Naive thymus-derived CD4-positive, alpha-beta T cell (primary cell): ENCODE data around the gene KDM4C. TPM values are rescaled to one million over a fixed set of nuclear protein-coding genes. Genes with fewer than 3 reads are reported as not detected.
"Not testable (repeated sequence)": the region's sequence is repeated elsewhere in the genome, so short reads cannot be mapped to it uniquely, and the experiment has no call there.

Experiments used
- ATAC-seq: fragments of 150-1000 bp; cut with Tn5 transposase; 2 replicates; pipeline ENCODE4 v1.10.0; 2021; ENCODE audit warnings: mild to moderate bottlenecking, moderate library complexity
- CTCF ChIA-PET: fragments of 350-600 bp; sonication (Branson Sonifier 250); formaldehyde crosslinking; loops from one replicate; lab custom pipeline; 2021; ENCODE audit warnings: antibody characterized with exemption; lab: Charles Lee
- POLR2A ChIA-PET: fragments of 350-600 bp; sonication (Branson Sonifier 250); formaldehyde crosslinking; loops from one replicate; lab custom pipeline; 2021; ENCODE audit warnings: antibody characterized with exemption, inconsistent platforms; lab: Charles Lee
- DNase-seq, 9 donors: peaks; one replicate each; pipeline versions ENCODE4 v3.0.0 to v3.0.0-alpha.2; 2020 to 2022; ENCODE audit warnings: mixed read lengths in 1 of 9
- H3K27ac ChIP-seq: one replicate; pipeline ENCODE4 v1.7.0; 2013; ENCODE audit warnings: mild to moderate bottlenecking, low read depth, low read length, moderate library complexity
- H3K27me3 ChIP-seq, 2 donors: one replicate each; pipeline ENCODE4 v1.7.0; 2013; ENCODE audit warnings: low read length in 2 of 2, mild to moderate bottlenecking in 2 of 2, moderate library complexity in 2 of 2; ENCODE audit not compliant: control insufficient read depth in 2 of 2, insufficient read depth in 2 of 2
- H3K36me3 ChIP-seq, 3 experiments: 1 replicate in 2 of 3; 2 replicates in 1 of 3; pipeline ENCODE4 v1.7.0; 2013; ENCODE audit warnings: low read length in 3 of 3, mild to moderate bottlenecking in 3 of 3, moderate library complexity in 1 of 3; ENCODE audit not compliant: insufficient read depth in 3 of 3, control insufficient read depth in 2 of 3
- H3K4me1 ChIP-seq, 2 donors: one replicate each; pipeline ENCODE4 v1.7.0; 2013; ENCODE audit warnings: low read length in 2 of 2, mild to moderate bottlenecking in 2 of 2, moderate library complexity in 1 of 2; ENCODE audit not compliant: control insufficient read depth in 2 of 2, insufficient read depth in 2 of 2
- H3K4me3 ChIP-seq: 2 replicates; pipeline ENCODE4 v1.7.0; 2013; ENCODE audit warnings: mild to moderate bottlenecking, low read length
- H3K9me3 ChIP-seq, 3 experiments: 1 replicate in 2 of 3; 2 replicates in 1 of 3; pipeline ENCODE4 v1.7.0; 2013; ENCODE audit warnings: low read length in 3 of 3; ENCODE audit not compliant: control insufficient read depth in 2 of 3
- H3K27ac Mint-ChIP-seq, 9 donors: one replicate each; pipeline ENCODE4 v1.8.0; 2020 to 2022; ENCODE audit warnings: mixed read lengths in 9 of 9, mild to moderate bottlenecking in 8 of 9, moderate library complexity in 5 of 9, inconsistent platforms in 2 of 9
- H3K27me3 Mint-ChIP-seq, 5 donors: one replicate each; pipeline ENCODE4 v1.8.0; 2021 to 2022; ENCODE audit warnings: mixed read lengths in 5 of 5, mild to moderate bottlenecking in 1 of 5
- H3K36me3 Mint-ChIP-seq, 5 donors: one replicate each; pipeline ENCODE4 v1.8.0; 2020 to 2022; ENCODE audit warnings: mixed read lengths in 5 of 5, mild to moderate bottlenecking in 3 of 5, inconsistent platforms in 1 of 5
- H3K4me1 Mint-ChIP-seq, 7 donors: one replicate each; pipeline ENCODE4 v1.8.0; 2020 to 2022; ENCODE audit warnings: mixed read lengths in 7 of 7, mild to moderate bottlenecking in 3 of 7, inconsistent platforms in 1 of 7
- H3K4me3 Mint-ChIP-seq, 10 donors: one replicate each; pipeline ENCODE4 v1.8.0; 2020 to 2022; ENCODE audit warnings: mild to moderate bottlenecking in 10 of 10, mixed read lengths in 10 of 10, moderate library complexity in 6 of 10, inconsistent platforms in 2 of 10
- H3K9me3 Mint-ChIP-seq, 11 donors: one replicate each; pipeline ENCODE4 v1.8.0; 2020 to 2022; ENCODE audit warnings: mixed read lengths in 11 of 11, mild to moderate bottlenecking in 4 of 11, inconsistent platforms in 1 of 11, moderate library complexity in 1 of 11
- intact Hi-C, 2 donors: fragments of 100-400 bp; cut with micrococcal nuclease; formaldehyde crosslinking; loops; one replicate each; pipeline ENCODE4 v1.15.1; 2023
- polyA plus RNA-seq, 2 donors: library from polyadenylated mRNA; unstranded; fragments of 300-500 nt; fragmentation: Illumina TruSeq; gene quantifications; one replicate each; pipeline ENCODE4 v1.2.3, GENCODE V29; 2021
- total RNA-seq, 6 experiments: library from RNA in 5 of 6; stranded (reverse) in 5 of 6; gene quantifications; 1 replicate in 5 of 6; 2 replicates in 1 of 6; pipeline ENCODE4 v1.2.3 and lab custom pipeline; 2021 to 2026

KDM4C gene
- total and polyA plus RNA-seq, 7 experiments from 2014 or later: 38.5 to 100 (median 91.3) TPM

- CTCF ChIA-PET: no interaction called here
- peaks cover 21 to 60% (median 45%) of the 10 kb centered on the region in 7 donors for H3K4me1 Mint-ChIP-seq
Measured at GRCh38 chr9:6945816-6946215, 188.0 kb downstream of the KDM4C start.

GRCh38 chr9:6946583-6947166 lies 188.9 kb downstream of the KDM4C start:
- H3K4me1 Mint-ChIP-seq: peaks cover 16 to 55% (median 37%) of the 10 kb centered on the region in 7 donors
- ChIA-PET CTCF (no interaction called here), POLR2A (no interaction called here)
- no peak overlapping the region for H3K4me3 ChIP-seq
- no peaks in the 10 kb centered on the region for H3K9me3 ChIP-seq
- intact Hi-C loops: no loop called here
- H3K27me3 Mint-ChIP-seq: no peaks in the 10 kb centered on the region
- H3K4me3 Mint-ChIP-seq: no peak overlapping the region
- H3K27me3 ChIP-seq: no peaks in the 10 kb centered on the region
- DNase-seq (no peak), ATAC-seq (no peak)
- no peaks in the 10 kb centered on the region for H3K4me1 ChIP-seq
- H3K9me3 Mint-ChIP-seq: peaks cover 0 to 18% (median 0%) of the 10 kb centered on the region in 11 donors
- peaks cover 3 to 52% (median 35%) of the 10 kb centered on the region in 5 donors for H3K36me3 Mint-ChIP-seq
- no peak overlapping the region for H3K27ac Mint-ChIP-seq
- H3K36me3 ChIP-seq: peaks cover 0 to 5% (median 0%) of the 10 kb centered on the region in 3 experiments
- no peak overlapping the region for H3K27ac ChIP-seq

More at GRCh38 chr9:6945816-6946215, 188.0 kb downstream of the KDM4C start:
- Mint-ChIP-seq H3K27me3 (no peaks in the 10 kb centered on the region), H3K36me3 (peaks cover 3 to 59% (median 43%) of the 10 kb centered on the region in 5 donors), H3K9me3 (peaks cover 0 to 18% (median 0%) of the 10 kb centered on the region in 11 donors), H3K27ac (no peak overlapping the region), H3K4me3 (no peak overlapping the region)
- no peak overlapping the region for H3K27ac ChIP-seq
- POLR2A ChIA-PET: no interaction called here
- H3K4me3 ChIP-seq: no peak overlapping the region
- DNase-seq (no peak), ATAC-seq (no peak)
- peaks cover 0 to 5% (median 0%) of the 10 kb centered on the region in 3 experiments for H3K36me3 ChIP-seq
- H3K4me1 ChIP-seq: no peaks in the 10 kb centered on the region
- H3K27me3 ChIP-seq: no peaks in the 10 kb centered on the region
- intact Hi-C loops: no loop called here
- no peaks in the 10 kb centered on the region for H3K9me3 ChIP-seq

DNA sequence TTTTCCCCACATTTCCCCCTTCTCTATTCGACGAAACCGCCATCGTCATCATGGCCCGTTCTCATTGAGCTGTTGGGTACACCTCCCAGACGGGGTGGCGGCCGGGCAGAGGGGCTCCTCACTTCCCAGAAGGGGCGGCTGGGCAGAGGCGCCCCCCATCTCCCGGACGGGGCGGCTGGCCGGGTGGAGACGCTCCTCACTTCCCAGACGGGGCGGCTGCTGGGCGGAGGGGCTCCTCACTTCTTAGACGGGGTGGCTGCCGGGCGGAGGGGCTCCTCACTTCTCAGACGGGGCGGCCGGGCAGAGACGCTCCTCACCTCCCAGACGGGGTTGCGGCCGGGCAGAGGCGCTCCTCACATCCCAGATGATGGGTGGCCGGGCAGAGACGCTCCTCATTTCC lies 191.1 kb downstream of the KDM4C start:
- H3K27ac Mint-ChIP-seq, H3K27ac ChIP-seq, H3K36me3 ChIP-seq, H3K9me3 ChIP-seq, POLR2A ChIA-PET, DNase-seq, H3K27me3 Mint-ChIP-seq, CTCF ChIA-PET, ATAC-seq, H3K4me3 Mint-ChIP-seq, intact Hi-C loops, H3K4me3 ChIP-seq, H3K27me3 ChIP-seq, H3K4me1 ChIP-seq: not testable (repeated sequence)
- H3K9me3 Mint-ChIP-seq: peaks cover 0 to 18% (median 0%) of the 10 kb centered on the region in 11 donors
- H3K36me3 Mint-ChIP-seq: peaks cover 3 to 39% (median 28%) of the 10 kb centered on the region in 5 donors
- H3K4me1 Mint-ChIP-seq: peaks cover 8 to 45% (median 26%) of the 10 kb centered on the region in 7 donors

DNA sequence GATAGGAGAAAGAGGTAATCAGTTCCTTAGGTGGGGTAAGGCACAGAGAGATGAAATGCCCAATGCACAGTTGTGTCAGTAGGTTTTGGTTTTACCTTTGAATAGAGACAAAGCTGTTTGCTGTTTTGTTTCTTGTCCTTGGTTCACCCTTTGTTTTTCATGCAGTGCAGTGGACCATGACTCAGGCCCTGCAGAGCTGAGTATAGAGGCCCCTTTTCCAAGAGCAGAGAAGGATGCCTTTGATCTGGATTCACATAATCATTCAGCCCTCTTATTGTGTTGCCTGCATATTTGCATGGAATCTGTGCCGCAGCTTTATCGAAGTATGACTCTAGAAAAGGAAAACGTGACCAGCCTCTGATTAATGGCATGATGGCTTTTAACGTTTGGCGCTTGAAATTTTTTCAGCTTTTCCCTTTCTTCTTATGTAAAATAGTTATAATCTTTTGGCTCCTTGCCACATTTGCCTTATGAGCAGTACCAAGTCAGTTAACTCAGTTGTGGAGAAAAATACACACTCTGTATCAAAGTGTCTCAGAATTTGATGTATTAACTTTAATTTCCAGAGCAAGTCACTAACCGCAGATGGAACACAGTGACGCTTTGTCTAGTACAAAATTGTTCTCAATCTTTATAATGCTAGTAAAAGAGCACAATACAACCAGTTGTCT lies 197.6 kb downstream of the KDM4C start:
- POLR2A ChIA-PET: no interaction called here
- peaks cover 3 to 36% (median 21%) of the 10 kb centered on the region in 5 donors for H3K36me3 Mint-ChIP-seq
- Histone ChIP-seq H3K27ac (no peak overlapping the region), H3K9me3 (no peaks in the 10 kb centered on the region), H3K4me3 (no peak overlapping the region), H3K27me3 (no peaks in the 10 kb centered on the region), H3K36me3 (peaks cover 0 to 6% (median 0%) of the 10 kb centered on the region in 3 experiments), H3K4me1 (peaks cover 0 to 8% of the 10 kb centered on the region in 2 donors)
- DNase-seq (peak in 1 of 9 donors; percentile 1), ATAC-seq (no peak)
- H3K4me1 Mint-ChIP-seq: peaks cover 7 to 58% (median 42%) of the 10 kb centered on the region in 7 donors
- CTCF ChIA-PET: no interaction called here
- intact Hi-C loops: no loop called here
- H3K9me3 Mint-ChIP-seq: no peaks in the 10 kb centered on the region
- H3K4me3 Mint-ChIP-seq: no peak overlapping the region
- H3K27ac Mint-ChIP-seq: peak overlapping the region in 2 of 9 donors; percentile 73 to 80
- no peaks in the 10 kb centered on the region for H3K27me3 Mint-ChIP-seq

DNA sequence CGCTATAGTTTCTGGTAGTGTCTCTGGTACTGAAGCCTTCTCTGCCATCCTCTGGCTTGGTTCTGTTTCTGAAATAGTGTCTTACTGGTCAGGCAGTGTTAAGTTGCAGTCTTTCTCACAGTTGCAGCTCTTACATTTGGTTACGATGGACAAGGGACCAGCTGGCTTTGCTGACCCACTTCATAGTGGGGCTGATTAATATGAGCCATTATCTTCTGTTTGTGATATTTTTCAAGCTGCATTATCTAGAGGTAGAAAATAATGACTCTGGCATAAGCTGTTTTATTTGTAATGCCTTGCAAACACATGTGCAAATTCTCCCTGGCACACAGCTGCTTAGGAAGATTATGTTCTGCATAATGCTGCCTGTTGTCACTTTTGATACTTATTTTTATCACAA lies 199.1 kb downstream of the KDM4C start:
- no peak for ATAC-seq
- Mint-ChIP-seq H3K27me3 (no peaks in the 10 kb centered on the region), H3K4me3 (no peak overlapping the region), H3K27ac (peak overlapping the region in 1 of 9 donors; percentile 24), H3K4me1 (peaks cover 10 to 49% (median 37%) of the 10 kb centered on the region in 7 donors), H3K36me3 (peaks cover 7 to 42% (median 24%) of the 10 kb centered on the region in 5 donors), H3K9me3 (no peaks in the 10 kb centered on the region)
- intact Hi-C loops: no loop called here
- H3K27ac ChIP-seq: no peak overlapping the region
- no peaks in the 10 kb centered on the region for H3K9me3 ChIP-seq
- ChIA-PET POLR2A (no interaction called here), CTCF (no interaction called here)
- peaks cover 0 to 10% (median 0%) of the 10 kb centered on the region in 3 experiments for H3K36me3 ChIP-seq
- no peak for DNase-seq
- no peaks in the 10 kb centered on the region for H3K27me3 ChIP-seq
- peaks cover 0 to 8% of the 10 kb centered on the region in 2 donors for H3K4me1 ChIP-seq
- H3K4me3 ChIP-seq: no peak overlapping the region

- peaks cover 0 to 2% (median 0%) of the 10 kb centered on the region in 11 donors for H3K9me3 Mint-ChIP-seq
- no peaks in the 10 kb centered on the region for H3K27me3 Mint-ChIP-seq
- ATAC-seq (no peak), DNase-seq (no peak)
- POLR2A ChIA-PET: interaction anchor here (1.0 kb wide), 1 partner anchor 11 kb away, joined by 4 read pairs; no protein-coding TSS in a partner anchor
- no peaks in the 10 kb centered on the region for H3K27me3 ChIP-seq
- intact Hi-C loops: no loop called here
- no peak overlapping the region for H3K4me3 Mint-ChIP-seq
- H3K9me3 ChIP-seq: no peaks in the 10 kb centered on the region
- H3K36me3 ChIP-seq: peaks cover 0 to 10% (median 0%) of the 10 kb centered on the region in 3 experiments
- no peak overlapping the region for H3K4me3 ChIP-seq
- peaks cover 0 to 8% of the 10 kb centered on the region in 2 donors for H3K4me1 ChIP-seq
- H3K27ac Mint-ChIP-seq: peak overlapping the region in 1 of 9 donors; percentile 7
- peaks cover 10 to 42% (median 24%) of the 10 kb centered on the region in 7 donors for H3K4me1 Mint-ChIP-seq
- peaks cover 10 to 47% (median 29%) of the 10 kb centered on the region in 5 donors for H3K36me3 Mint-ChIP-seq
- no peak overlapping the region for H3K27ac ChIP-seq
- CTCF ChIA-PET: no interaction called here
Measured at GRCh38 chr9:6959270-6960000, 201.7 kb downstream of the KDM4C start.
